HFF-Myc (cell line): ENCODE measurements around the gene HDAC11.

ENCODE experiments used
- DNase-seq: peaks from one replicate; pipeline ENCODE4 v3.0.0-alpha.2; 2011; ENCODE audit warnings: low read depth; ENCODE audit errors: extremely low read depth
- H3K4me3 ChIP-seq: replicated peaks from 2 replicates; pipeline ENCODE4 v1.5.1; 2011; ENCODE audit warnings: low read depth, mild to moderate bottlenecking, control low read depth, low read length
- CTCF ChIP-seq: IDR thresholded peaks from 2 replicates; pipeline ENCODE4 v1.5.1; 2012; ENCODE audit warnings: mild to moderate bottlenecking, low read depth, low read length, control low read depth; ENCODE audit errors: missing control alignments

The HDAC11 gene

GRCh38 chr3:13472286-13472685 is 7.8 kb upstream of the HDAC11 start:
- no peak overlapping the region for H3K4me3 ChIP-seq
- no peak for TF ChIP-seq CTCF
- DNase-seq = no peak

- DNase-seq = no peak
- no peak for TF ChIP-seq CTCF
- H3K4me3 ChIP-seq = no peak overlapping the region
These were observed 7.1 kb upstream of the HDAC11 start for GRCh38 chr3:13473020-13473419.

- H3K4me3 ChIP-seq = no peak overlapping the region
- TF ChIP-seq CTCF = no peak
- no peak for DNase-seq
These were observed 6.1 kb upstream of the HDAC11 start for GRCh38 chr3:13474021-13474420.

- DNase-seq = no peak
- no peak overlapping the region for H3K4me3 ChIP-seq
- no peak for TF ChIP-seq CTCF
These were observed 5.3 kb upstream of the HDAC11 start for GRCh38 chr3:13474776-13475303.

GRCh38 chr3:13475871-13476590 is 4.1 kb upstream of the HDAC11 start:
- TF ChIP-seq CTCF = no peak
- DNase-seq = no peak
- H3K4me3 ChIP-seq = no peak overlapping the region

GRCh38 chr3:13477943-13478342 is 2.2 kb upstream of the HDAC11 start:
- no peak for DNase-seq
- no peak overlapping the region for H3K4me3 ChIP-seq
- TF ChIP-seq CTCF = no peak

GRCh38 chr3:13479332-13479581 is 849 bp upstream of the HDAC11 start:
- DNase-seq = no peak
- H3K4me3 ChIP-seq = peak overlapping the region; percentile 55
- TF ChIP-seq CTCF = no peak
